GM21737 (cell line): ENCODE measurements around the gene PSMC4.
"Not testable (repeated sequence)": the region's sequence is repeated elsewhere in the genome, so short reads cannot be mapped to it uniquely, and the experiment has no call there.

Experiments
- ATAC-seq: cut with Tn5 transposase; IDR thresholded peaks from one replicate; pipeline ENCODE4 v1.9.1; 2021; ENCODE audit warnings: mild to moderate bottlenecking, moderate library complexity; ENCODE audit not compliant: unreplicated experiment

Gene PSMC4

GRCh38 chr19:39943586-39943985 lies 27.4 kb upstream of the PSMC4 start:
- ATAC-seq, result no peak

DNA sequence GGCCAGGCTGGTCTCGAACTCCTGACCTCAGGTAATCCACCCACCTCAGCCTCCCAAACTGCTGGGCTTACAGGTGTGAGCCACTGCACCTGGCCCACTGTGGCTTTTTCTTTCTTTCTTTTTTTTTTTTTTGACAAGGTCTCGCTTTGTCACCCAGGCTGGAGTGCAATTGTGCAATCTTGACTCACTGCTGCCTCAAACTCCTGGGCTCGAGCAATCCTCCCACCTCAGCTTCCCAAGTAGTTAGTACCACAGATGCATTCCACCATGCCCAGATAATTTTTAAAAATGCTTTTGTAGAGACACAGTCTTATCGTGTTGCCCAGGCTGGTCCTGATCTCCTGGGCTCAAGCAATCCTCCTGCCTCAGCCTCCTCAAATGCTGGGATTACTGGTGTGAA lies 24.4 kb upstream of the PSMC4 start:
- no peak for ATAC-seq

GRCh38 chr19:39949026-39949747 lies 21.8 kb upstream of the PSMC4 start:
- ATAC-seq, result no peak

DNA sequence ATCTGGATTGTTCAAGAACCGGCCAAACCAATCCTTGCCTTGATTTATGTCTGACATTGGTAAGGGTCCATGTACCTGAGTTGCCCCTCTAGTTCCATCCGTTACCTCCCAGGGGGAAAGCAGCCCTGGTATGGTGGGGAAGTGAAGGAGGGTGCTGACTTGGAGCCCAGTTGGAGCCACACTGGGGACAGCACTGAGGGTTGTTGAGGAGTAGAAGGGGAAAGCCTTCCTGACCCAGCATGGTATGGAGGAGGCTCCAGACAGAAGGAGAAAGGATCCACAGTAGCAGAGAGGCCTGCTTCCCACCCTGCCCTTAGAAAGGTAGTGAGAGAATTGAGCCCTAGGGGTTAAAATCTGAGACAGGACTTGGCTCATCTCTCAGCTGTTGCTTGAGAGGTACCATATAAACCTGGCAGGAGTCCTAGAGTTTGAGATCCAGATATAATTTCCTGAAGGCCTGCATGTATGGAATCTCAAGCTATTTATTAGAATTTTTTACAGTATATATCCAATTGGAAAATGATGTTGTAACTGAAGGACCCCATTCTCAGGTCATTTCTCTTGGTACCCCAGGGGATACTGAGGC lies 19.8 kb upstream of the PSMC4 start:
- ATAC-seq, result no peak

- no peak for ATAC-seq
These were observed 19.3 kb upstream of the PSMC4 start for GRCh38 chr19:39951686-39952085.

- no peak for ATAC-seq
These were observed 17.1 kb upstream of the PSMC4 start for GRCh38 chr19:39953915-39954314.

- ATAC-seq, result not testable (repeated sequence)
These were observed 13.1 kb upstream of the PSMC4 start for GRCh38 chr19:39957886-39958285.

GRCh38 chr19:39958942-39959341 lies 12.0 kb upstream of the PSMC4 start:
- not testable (repeated sequence) for ATAC-seq

- ATAC-seq, result not testable (repeated sequence)
These were observed 11.6 kb upstream of the PSMC4 start for GRCh38 chr19:39959407-39959806.

DNA sequence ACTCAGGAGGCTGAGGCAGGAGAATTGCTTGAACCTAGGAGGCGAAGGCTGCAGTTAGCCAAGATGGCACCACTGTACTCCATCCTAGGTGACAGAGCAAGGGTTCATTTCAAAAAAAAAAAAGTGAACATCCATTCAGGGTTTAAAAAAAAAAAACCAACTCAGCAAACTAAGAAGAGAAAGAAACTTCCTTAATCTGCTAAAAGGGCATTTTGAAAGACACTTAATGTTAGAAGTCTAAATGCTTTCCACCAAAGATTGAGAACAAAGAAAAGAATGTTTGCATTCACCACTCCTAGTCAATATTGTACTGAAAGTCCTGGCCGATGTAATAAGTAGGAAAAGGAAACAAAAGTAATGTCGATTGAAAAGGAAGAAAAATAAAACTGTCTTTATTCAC lies 7.1 kb upstream of the PSMC4 start:
- ATAC-seq, result no peak

- no peak for ATAC-seq
These were observed 4.3 kb upstream of the PSMC4 start for GRCh38 chr19:39966617-39967016.

- ATAC-seq, result no peak
These were observed 3.4 kb upstream of the PSMC4 start for GRCh38 chr19:39967561-39967960.

DNA sequence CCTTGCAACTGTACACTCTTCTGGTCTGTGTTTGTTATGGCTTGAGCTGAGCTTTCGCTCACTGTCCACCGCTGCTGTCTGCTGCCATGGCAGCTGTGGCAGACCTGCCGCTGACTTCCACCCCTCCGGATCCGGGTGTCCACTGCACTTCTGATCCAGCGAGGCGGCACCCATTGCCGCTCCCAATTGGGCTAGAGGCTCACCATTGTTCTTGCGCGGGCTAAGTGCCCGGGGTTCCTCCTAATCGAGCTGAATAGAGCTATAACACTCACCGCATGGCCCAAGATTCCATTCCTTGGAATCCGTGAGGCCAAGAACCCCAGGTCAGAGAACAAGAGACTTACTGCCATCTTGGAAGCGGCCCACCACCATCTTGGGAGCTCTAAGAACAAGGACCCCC lies 2.2 kb upstream of the PSMC4 start:
- no peak for ATAC-seq

- ATAC-seq, result no peak
These were observed 1.7 kb upstream of the PSMC4 start for GRCh38 chr19:39969266-39969665.

GRCh38 chr19:39969681-39970424 lies 1.1 kb upstream of the PSMC4 start:
- no peak for ATAC-seq

- no peak for ATAC-seq
These were observed 615 bp upstream of the PSMC4 start for GRCh38 chr19:39970425-39970674.

GRCh38 chr19:39971380-39972035 lies 543 bp downstream of the PSMC4 start:
- ATAC-seq, result no peak

GRCh38 chr19:39974377-39975155 lies 3.6 kb downstream of the PSMC4 start:
- no peak for ATAC-seq

DNA sequence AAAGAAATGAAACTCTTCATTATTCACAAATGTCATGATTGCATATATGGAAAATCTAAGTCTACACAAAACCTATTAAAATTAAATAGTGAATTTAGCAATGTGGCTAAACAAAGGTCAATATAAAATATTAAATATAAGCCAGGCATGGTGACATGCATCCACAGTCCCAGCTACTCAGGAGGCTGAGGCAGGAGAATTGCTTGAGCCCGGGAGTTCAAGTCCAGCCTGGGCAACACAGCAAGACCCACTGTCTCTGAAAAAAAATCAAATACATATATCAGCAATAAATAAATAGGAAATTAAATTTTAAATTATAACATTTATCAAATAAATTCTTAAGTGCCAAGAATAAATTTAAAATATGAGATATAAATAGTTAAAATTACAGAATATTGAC lies 11.9 kb downstream of the PSMC4 start:
- no peak for ATAC-seq

DNA sequence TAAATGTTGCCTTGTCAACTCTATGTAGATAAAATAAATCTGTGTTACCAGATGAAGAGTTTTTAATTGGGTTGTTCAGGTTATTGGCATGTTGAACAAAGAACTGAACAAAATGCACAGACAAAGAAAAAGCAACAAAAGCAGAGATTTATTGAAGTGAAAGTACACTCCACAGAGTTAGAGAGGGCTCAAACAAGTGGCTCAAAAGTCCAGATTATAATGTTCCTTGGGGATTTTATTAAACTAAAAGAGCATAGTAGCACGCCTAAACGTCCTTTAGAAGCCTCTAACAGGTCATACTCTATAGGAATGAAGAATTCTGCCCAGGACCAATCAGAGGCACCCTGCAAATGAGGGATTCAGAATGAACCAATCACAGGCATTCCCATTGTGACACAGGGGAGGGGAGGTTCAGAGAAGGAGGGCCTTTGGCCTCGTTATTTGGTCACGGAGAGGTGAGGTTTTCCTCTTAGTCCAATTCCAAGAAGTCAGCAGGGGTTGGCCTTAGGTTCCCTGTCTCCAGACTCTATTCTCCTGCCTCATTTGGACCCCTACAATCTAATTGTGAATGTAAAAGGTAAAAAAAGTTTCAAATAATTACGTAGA lies 12.8 kb downstream of the PSMC4 start:
- ATAC-seq, result no peak

DNA sequence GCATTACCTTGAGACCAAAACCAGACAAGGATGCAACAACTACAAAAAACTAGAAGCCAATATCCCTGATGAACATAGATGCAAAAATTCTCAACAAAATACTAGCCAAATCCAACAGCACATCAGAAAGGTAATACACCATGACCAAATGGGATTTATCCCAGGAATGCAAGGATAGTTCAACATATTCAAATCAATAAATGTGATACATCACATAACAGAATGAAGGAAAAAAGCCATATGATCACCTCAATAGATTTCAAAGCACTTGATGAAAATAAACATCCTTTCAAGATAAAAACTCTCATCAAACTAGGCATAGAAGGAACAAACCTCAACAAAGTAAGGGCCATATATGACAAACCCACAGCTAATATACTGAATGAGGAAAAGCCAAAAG lies 15.7 kb downstream of the PSMC4 start:
- no peak for ATAC-seq
